ENCODE results near the gene FNDC4.
A peak's percentile ranks its signal among the peaks of the same experiment; 100 is the strongest.

DNA sequence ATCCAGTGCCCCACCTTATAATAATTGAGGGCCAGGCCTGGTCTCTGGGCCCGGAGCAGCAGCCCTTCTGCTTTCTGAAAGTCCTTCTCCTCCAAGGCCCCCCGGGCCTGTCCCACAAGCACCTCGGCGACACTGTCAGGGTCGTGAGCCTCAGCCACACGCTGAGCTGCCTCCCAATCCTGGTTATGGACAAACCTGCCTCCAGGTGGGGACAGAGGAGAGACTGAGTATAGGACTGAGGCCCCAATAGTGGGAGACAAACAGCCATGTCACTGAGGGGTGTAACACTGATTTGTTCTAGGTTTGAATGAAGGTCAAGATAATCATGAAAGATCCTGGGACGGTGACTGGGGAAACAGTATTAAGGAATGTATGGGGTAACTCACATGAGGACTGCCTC, 41.0 kb downstream of the FNDC4 start:
- TF ChIP-seq POLR2A (IDR thresholded peaks at IDR 0.05; ENCODE audit: control extremely low read depth in 1 of 2, low read depth in 2 of 2, low read length in 2 of 2) (no peak), KDM1A (IDR thresholded peaks at IDR 0.05; ENCODE audit: borderline replicate concordance, low read length) (no peak), MAX (IDR thresholded peaks at IDR 0.05) (no peak), EZH2 (IDR thresholded peaks at IDR 0.05; ENCODE audit: low read depth, low read length, severe bottlenecking) (no peak), RFX5 (IDR thresholded peaks at IDR 0.05; ENCODE audit: borderline replicate concordance, low read depth, low read length) (no peak), E2F6 (IDR thresholded peaks at IDR 0.05) (no peak)
- TF ChIP-seq, protein P1, sequence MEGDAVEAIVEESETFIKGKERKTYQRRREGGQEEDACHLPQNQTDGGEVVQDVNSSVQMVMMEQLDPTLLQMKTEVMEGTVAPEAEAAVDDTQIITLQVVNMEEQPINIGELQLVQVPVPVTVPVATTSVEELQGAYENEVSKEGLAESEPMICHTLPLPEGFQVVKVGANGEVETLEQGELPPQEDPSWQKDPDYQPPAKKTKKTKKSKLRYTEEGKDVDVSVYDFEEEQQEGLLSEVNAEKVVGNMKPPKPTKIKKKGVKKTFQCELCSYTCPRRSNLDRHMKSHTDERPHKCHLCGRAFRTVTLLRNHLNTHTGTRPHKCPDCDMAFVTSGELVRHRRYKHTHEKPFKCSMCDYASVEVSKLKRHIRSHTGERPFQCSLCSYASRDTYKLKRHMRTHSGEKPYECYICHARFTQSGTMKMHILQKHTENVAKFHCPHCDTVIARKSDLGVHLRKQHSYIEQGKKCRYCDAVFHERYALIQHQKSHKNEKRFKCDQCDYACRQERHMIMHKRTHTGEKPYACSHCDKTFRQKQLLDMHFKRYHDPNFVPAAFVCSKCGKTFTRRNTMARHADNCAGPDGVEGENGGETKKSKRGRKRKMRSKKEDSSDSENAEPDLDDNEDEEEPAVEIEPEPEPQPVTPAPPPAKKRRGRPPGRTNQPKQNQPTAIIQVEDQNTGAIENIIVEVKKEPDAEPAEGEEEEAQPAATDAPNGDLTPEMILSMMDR (IDR thresholded peaks at IDR 0.05; ENCODE audit: control extremely low read depth in 1 of 3, insufficient read depth in 1 of 3, low read depth in 1 of 3, low read length in 3 of 3) = peak; percentile 11 to 33 (median 13); a peak in 3 of 4 replicates
